T-cell (primary cell): ENCODE data around the gene RTP1. TPM values are rescaled to one million over a fixed set of nuclear protein-coding genes. Genes with fewer than 3 reads are reported as not detected.
A peak's percentile ranks its signal among the peaks of the same experiment; 100 is the strongest.
"Not testable (repeated sequence)": the region's sequence is repeated elsewhere in the genome, so short reads cannot be mapped to it uniquely, and the experiment has no call there.

Source experiments
- ATAC-seq, 4 experiments: fragments of 200-7000 bp in 3 of 4; fragments of 150-1000 bp in 1 of 4; cut with Tn5 transposase; replicated peaks in 1 of 4; 1 replicate in 3 of 4; 2 replicates in 1 of 4; pipeline ENCODE4 v1.10.0; 2021; ENCODE audit warnings: moderate library complexity in 3 of 4, mild to moderate bottlenecking in 2 of 4, moderate number of reproducible peaks in 1 of 4
- CTCF ChIA-PET, 2 donors: fragments of 300-600 bp; sonication (Branson Sonifier 250); formaldehyde crosslinking; loops; one replicate each; lab custom pipeline; 2022; ENCODE audit warnings: antibody characterized with exemption in 2 of 2; lab: Charles Lee
- POLR2A ChIA-PET, 2 donors: fragments of 300-600 bp; sonication (Branson Sonifier 250); formaldehyde crosslinking; loops; one replicate each; lab custom pipeline; 2022; ENCODE audit warnings: antibody characterized with exemption in 2 of 2; lab: Charles Lee
- DNase-seq, 35 experiments: peaks; one replicate each; pipeline versions ENCODE4 v3.0.0 to v3.0.0-alpha.2; 2013 to 2023
- H3K27ac ChIP-seq: one replicate; pipeline ENCODE4 v1.5.1; 2013; ENCODE audit warnings: low read length
- H3K27me3 ChIP-seq, 2 experiments: replicated peaks in 1 of 2; 1 replicate in 1 of 2; 2 replicates in 1 of 2; pipeline versions ENCODE4 v1.6.1 to v1.7.0; 2013; ENCODE audit warnings: low read length in 1 of 2, mixed read lengths in 1 of 2; ENCODE audit not compliant: control insufficient read depth in 2 of 2, insufficient read depth in 2 of 2; ENCODE audit errors: extremely low read depth in 1 of 2
- H3K36me3 ChIP-seq, 2 donors: 1 replicate in 1 of 2; 2 replicates in 1 of 2; pipeline versions ENCODE4 v1.6.1 to v1.7.0; 2013; ENCODE audit warnings: low read length in 1 of 2; ENCODE audit not compliant: control insufficient read depth in 2 of 2, insufficient read depth in 1 of 2; ENCODE audit errors: extremely low read depth in 1 of 2
- H3K4me1 ChIP-seq, 2 experiments: 1 replicate in 1 of 2; 2 replicates in 1 of 2; pipeline versions ENCODE4 v1.6.1 to v1.7.0; 2013; ENCODE audit warnings: low read length in 2 of 2, mixed read lengths in 1 of 2; ENCODE audit not compliant: insufficient read depth in 2 of 2, control insufficient read depth in 1 of 2; ENCODE audit errors: extremely low read depth in 1 of 2
- H3K4me3 ChIP-seq, 2 donors: 1 replicate in 1 of 2; 2 replicates in 1 of 2; pipeline versions ENCODE4 v1.5.1 to v1.7.0; 2013; ENCODE audit warnings: mild to moderate bottlenecking in 2 of 2, low read length in 1 of 2, moderate library complexity in 1 of 2; ENCODE audit not compliant: control insufficient read depth in 1 of 2; ENCODE audit errors: extremely low read depth in 1 of 2
- H3K9me3 ChIP-seq: 2 replicates; pipeline ENCODE4 v1.7.0; 2013
- H3K27ac Mint-ChIP-seq, 2 donors: one replicate each; pipeline ENCODE4 v1.8.0; 2020 to 2021; ENCODE audit warnings: mild to moderate bottlenecking in 2 of 2, mixed read lengths in 2 of 2
- H3K27me3 Mint-ChIP-seq, 2 donors: one replicate each; pipeline ENCODE4 v1.8.0; 2021 to 2022; ENCODE audit warnings: mixed read lengths in 2 of 2
- H3K36me3 Mint-ChIP-seq: one replicate; pipeline ENCODE4 v1.8.0; 2021; ENCODE audit warnings: mixed read lengths
- H3K4me1 Mint-ChIP-seq, 3 donors: one replicate each; pipeline ENCODE4 v1.8.0; 2020 to 2022; ENCODE audit warnings: mixed read lengths in 3 of 3, mild to moderate bottlenecking in 1 of 3
- H3K4me3 Mint-ChIP-seq, 3 donors: one replicate each; pipeline ENCODE4 v1.8.0; 2020 to 2022; ENCODE audit warnings: mild to moderate bottlenecking in 3 of 3, mixed read lengths in 3 of 3, moderate library complexity in 3 of 3
- H3K9me3 Mint-ChIP-seq, 3 donors: one replicate each; pipeline ENCODE4 v1.8.0; 2020 to 2022; ENCODE audit warnings: mixed read lengths in 3 of 3
- WGBS: methylation state at CpG from one replicate; pipeline ENCODE4 v1.1.5; 2013; ENCODE audit warnings: missing lambda C conversion rate; ENCODE audit not compliant: insufficient coverage; 5-methylcytosine and 5-hydroxymethylcytosine counted together
- total RNA-seq, 35 experiments: library from RNA in 6 of 35; stranded (reverse) in 6 of 35; fragments of 120-200 nt in 1 of 35; gene quantifications; one replicate each; pipeline versions ENCODE4 v1.2.1 to v1.2.4 and lab custom pipeline; 2013 to 2026

The RTP1 gene
- total RNA-seq, 5 donors from 2014 or later (not counting 1 experiment from before 2014, with no cell fraction given): not detected

DNA sequence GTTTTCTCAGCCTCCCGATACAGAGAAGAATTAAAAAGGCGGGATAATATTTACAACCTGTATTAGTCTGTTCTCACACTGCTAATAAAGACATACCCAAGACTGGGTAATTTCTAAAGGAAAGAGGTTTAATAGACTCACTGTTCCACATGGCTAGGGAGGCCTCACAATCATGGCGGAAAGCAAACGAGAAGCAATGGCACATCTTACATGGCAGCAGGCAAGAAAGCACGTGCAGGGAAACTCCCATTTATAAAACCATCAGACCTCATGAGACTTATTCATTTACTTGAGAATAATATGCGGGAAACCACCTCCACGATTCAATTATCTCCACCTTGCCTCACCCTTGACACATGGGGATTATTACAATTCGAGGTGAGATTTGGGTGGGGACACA is 30.5 kb upstream of the RTP1 start:
- Histone ChIP-seq H3K27ac (no peak overlapping the region), H3K27me3 (no peaks in the 10 kb centered on the region), H3K36me3 (no peaks in the 10 kb centered on the region), H3K9me3 (no peaks in the 10 kb centered on the region), H3K4me3 (no peak overlapping the region), H3K4me1 (peaks cover 0 to 7% of the 10 kb centered on the region in 2 experiments)
- Mint-ChIP-seq H3K4me3 (no peak overlapping the region), H3K36me3 (no peaks in the 10 kb centered on the region), H3K27ac (no peak overlapping the region), H3K9me3 (no peaks in the 10 kb centered on the region), H3K27me3 (peaks cover 4 to 6% of the 10 kb centered on the region in 2 donors), H3K4me1 (peaks cover 9 to 16% (median 16%) of the 10 kb centered on the region in 3 donors)
- WGBS: 60% methylated on average over 1 of the region's 8 CpGs
- ChIA-PET POLR2A (interaction anchor here in 1 of 2 donors (0.7 kb wide), 1 partner anchor 195 kb away, joined by 5 read pairs; no protein-coding TSS in a partner anchor), CTCF (interaction anchor here (0.6 to 7.1 kb wide), 7 partner anchors 29 to 338 kb away, joined by 3 to 186 read pairs (median 3); no protein-coding TSS in a partner anchor)
- DNase-seq (no peak), ATAC-seq (no peak)

DNA sequence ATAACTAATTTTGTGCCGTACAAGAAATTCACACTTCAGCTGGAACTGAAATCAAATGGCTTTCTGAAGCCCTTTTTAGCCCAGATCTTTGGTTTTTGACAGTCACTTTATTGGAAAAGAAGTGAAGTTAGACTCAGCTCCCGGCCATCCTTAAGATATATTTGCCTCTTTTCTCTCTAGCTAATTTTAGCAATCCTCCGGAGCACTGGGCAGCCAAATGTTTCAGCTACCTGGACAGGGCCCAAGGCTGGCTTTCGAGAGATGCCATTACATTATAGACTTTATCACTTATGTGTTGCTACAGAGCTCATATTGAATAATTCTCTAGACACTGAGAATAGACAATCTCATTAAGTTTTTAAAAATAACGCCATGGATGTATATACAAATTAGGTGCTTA is 29.5 kb upstream of the RTP1 start:
- no peaks in the 10 kb centered on the region for H3K36me3 ChIP-seq
- Mint-ChIP-seq H3K36me3 (no peaks in the 10 kb centered on the region), H3K9me3 (no peaks in the 10 kb centered on the region), H3K4me3 (no peak overlapping the region), H3K27ac (no peak overlapping the region), H3K4me1 (peaks cover 9 to 16% (median 16%) of the 10 kb centered on the region in 3 donors), H3K27me3 (peaks cover 3 to 6% of the 10 kb centered on the region in 2 donors)
- no CpG with 5 or more reads among the region's 5 CpGs for WGBS
- H3K27me3 ChIP-seq: no peaks in the 10 kb centered on the region
- ATAC-seq (no peak), DNase-seq (no peak)
- POLR2A ChIA-PET: no interaction called here
- H3K27ac ChIP-seq: no peak overlapping the region
- H3K9me3 ChIP-seq: no peaks in the 10 kb centered on the region
- H3K4me3 ChIP-seq: no peak overlapping the region
- peaks cover 0 to 7% of the 10 kb centered on the region in 2 experiments for H3K4me1 ChIP-seq
- CTCF ChIA-PET: interaction anchor here (0.5 to 7.1 kb wide), 4 partner anchors 49 to 319 kb away, joined by 4 to 186 read pairs (median 16); no protein-coding TSS in a partner anchor

DNA sequence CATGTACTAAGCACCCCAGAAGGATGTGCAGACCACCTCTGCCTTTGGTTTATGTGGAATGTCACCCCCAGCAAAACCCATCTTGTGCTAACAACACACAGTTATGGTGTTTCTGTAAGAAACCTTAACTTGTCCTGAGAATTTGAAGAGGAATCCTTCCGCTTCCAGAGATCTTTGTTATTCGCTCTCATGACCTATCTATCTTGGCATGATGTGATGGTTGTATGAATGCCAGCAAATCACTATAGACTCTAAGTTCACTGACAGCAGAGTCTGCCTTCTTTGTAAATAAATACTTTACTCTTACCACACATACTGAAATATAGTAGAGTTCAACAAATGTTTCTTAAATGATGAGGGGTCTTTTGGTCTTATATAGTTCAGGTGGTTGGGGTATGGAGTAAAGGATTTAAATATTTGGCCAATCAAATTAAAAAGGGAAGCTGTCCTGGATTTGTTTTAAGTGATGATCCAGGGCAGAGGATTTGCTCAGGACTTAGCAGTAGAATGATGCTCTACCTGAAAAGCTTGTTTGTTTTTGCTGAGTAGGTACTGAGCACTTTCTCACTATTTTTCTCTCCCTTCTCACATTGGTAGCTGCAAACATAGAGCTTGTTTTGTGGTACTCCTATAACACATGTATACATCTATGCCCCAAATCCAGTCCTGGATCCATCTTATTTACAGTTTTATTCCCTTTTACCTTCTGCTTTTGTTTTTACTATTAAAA is 27.9 kb upstream of the RTP1 start:
- H3K9me3 ChIP-seq: no peaks in the 10 kb centered on the region
- Mint-ChIP-seq H3K4me1 (peaks cover 9 to 16% (median 16%) of the 10 kb centered on the region in 3 donors), H3K9me3 (no peaks in the 10 kb centered on the region), H3K4me3 (no peak overlapping the region), H3K36me3 (no peaks in the 10 kb centered on the region), H3K27me3 (peaks cover 0 to 2% of the 10 kb centered on the region in 2 donors), H3K27ac (peak overlapping the region in 1 of 2 donors; percentile 50)
- no CpG with 5 or more reads among the region's 2 CpGs for WGBS
- no peaks in the 10 kb centered on the region for H3K36me3 ChIP-seq
- ChIA-PET CTCF (interaction anchor here (0.6 to 3.3 kb wide), 5 partner anchors 20 to 320 kb away, joined by 3 to 23 read pairs (median 4); no protein-coding TSS in a partner anchor), POLR2A (no interaction called here)
- H3K4me1 ChIP-seq: peaks cover 0 to 7% of the 10 kb centered on the region in 2 experiments
- H3K27me3 ChIP-seq: no peaks in the 10 kb centered on the region
- no peak overlapping the region for H3K27ac ChIP-seq
- ATAC-seq (no peak), DNase-seq (no peak)
- H3K4me3 ChIP-seq: no peak overlapping the region

DNA sequence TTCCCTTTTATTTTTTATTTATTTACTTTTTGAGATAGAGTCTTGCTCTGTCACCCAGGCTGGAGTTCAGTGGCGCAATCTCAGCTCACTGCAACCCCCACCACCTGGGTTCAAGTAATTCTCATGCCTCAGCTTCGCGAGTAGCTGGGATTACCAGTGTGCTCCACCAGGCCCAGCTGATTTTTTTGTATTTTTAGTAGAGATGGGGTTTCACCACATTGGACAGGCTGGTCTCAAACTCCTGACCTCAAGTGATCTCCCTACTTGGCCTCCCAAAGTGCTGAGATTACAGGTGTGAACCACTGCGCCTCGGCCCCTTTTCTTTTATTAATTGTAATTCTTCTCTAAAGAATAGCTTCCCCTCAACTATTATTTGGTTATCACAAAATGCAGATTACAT is 26.4 kb upstream of the RTP1 start:
- H3K27me3 Mint-ChIP-seq, H3K4me3 ChIP-seq, H3K9me3 ChIP-seq, POLR2A ChIA-PET, ATAC-seq, H3K9me3 Mint-ChIP-seq, H3K27ac Mint-ChIP-seq, H3K36me3 Mint-ChIP-seq, H3K4me3 Mint-ChIP-seq, H3K4me1 ChIP-seq, H3K27ac ChIP-seq, DNase-seq, H3K27me3 ChIP-seq, H3K36me3 ChIP-seq: not testable (repeated sequence)
- WGBS: no CpG with 5 or more reads among the region's 5 CpGs
- peaks cover 9 to 13% (median 11%) of the 10 kb centered on the region in 3 donors for H3K4me1 Mint-ChIP-seq
- CTCF ChIA-PET: interaction anchor here in 1 of 2 donors (1.3 kb wide), 1 partner anchor 58 kb away, joined by 4 read pairs; no protein-coding TSS in a partner anchor

DNA sequence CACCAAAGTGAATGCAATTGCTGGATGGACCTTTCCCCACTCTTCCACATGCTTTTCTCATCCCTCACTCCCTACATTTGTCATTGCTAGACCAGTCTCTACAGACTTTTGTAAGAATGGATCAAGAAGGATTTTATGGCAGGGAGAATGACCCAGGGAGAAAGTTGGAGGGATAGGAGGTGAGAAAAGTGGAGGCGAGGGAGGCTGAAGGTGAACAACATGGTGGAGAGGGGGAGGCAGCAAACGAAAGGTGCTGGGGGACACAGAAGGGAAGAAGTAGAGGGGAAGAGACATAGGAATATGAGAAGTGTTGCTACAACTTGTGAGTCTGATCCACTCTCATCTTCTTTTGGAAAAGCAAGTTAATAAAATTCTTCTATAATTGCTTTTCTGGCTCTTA is 24.4 kb upstream of the RTP1 start:
- H3K9me3 Mint-ChIP-seq: no peaks in the 10 kb centered on the region
- CTCF ChIA-PET: interaction anchor here (0.7 to 1.1 kb wide), 3 partner anchors 9 to 573 kb away, joined by 3 read pairs; partner anchors contain the start of gene BCL6 (in 1 of the 2)
- POLR2A ChIA-PET: no interaction called here

DNA sequence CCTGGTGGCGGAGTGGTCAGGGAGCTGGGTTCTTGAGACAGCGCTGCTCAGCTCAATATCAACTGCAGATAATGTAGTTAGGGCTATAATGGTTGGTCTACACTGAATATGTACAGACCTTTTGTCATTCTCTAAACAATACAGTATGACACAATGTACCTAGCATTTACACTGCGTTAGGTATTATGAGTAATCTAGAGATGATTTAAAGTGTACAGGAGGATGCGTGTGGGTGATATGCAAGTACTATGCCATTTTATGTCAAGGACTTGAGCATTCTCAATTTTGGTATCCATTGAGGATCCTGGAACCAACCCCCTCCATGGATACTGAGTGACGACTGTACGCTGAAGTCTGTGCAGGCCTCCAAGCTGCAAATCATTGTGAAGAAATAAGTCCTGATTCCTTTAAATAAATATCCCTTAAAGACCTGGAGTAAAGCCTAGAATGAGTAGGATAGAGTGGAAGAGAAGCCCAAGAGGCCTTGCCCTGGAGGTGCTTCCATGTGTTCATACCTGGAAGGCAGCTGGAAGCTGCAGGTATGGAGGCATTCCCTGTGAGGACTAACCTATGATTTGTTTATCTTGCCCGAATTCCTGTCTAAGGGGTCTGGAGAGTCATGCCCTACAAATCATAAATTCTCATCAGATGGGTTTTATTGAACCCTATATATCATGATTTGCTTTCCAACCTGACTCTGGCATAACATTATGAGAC is 15.7 kb upstream of the RTP1 start:
- no peaks in the 10 kb centered on the region for H3K36me3 Mint-ChIP-seq
- Histone ChIP-seq H3K9me3 (no peaks in the 10 kb centered on the region), H3K4me3 (no peak overlapping the region), H3K4me1 (no peaks in the 10 kb centered on the region), H3K27ac (no peak overlapping the region), H3K27me3 (peaks cover 0 to 3% of the 10 kb centered on the region in 2 experiments), H3K36me3 (no peaks in the 10 kb centered on the region)
- peaks cover 0 to 10% of the 10 kb centered on the region in 2 donors for H3K27me3 Mint-ChIP-seq
- no peak overlapping the region for H3K27ac Mint-ChIP-seq
- POLR2A ChIA-PET: no interaction called here
- peaks cover 0 to 3% (median 0%) of the 10 kb centered on the region in 3 donors for H3K4me1 Mint-ChIP-seq
- no peak overlapping the region for H3K4me3 Mint-ChIP-seq
- CTCF ChIA-PET: no interaction called here
- ATAC-seq (no peak), DNase-seq (no peak)
- no peaks in the 10 kb centered on the region for H3K9me3 Mint-ChIP-seq
- no CpG with 5 or more reads among the region's 7 CpGs for WGBS

More for the DNA sequence above, 24.4 kb upstream of the RTP1 start:
- H3K4me1 ChIP-seq: peaks cover 0 to 7% of the 10 kb centered on the region in 2 experiments
- WGBS: 100% methylated on average over 1 of the region's 2 CpGs
- Mint-ChIP-seq H3K4me1 (peaks cover 9 to 13% (median 11%) of the 10 kb centered on the region in 3 donors), H3K4me3 (no peak overlapping the region), H3K27ac (no peak overlapping the region), H3K27me3 (peaks cover 0 to 3% of the 10 kb centered on the region in 2 donors), H3K36me3 (no peaks in the 10 kb centered on the region)
- H3K27me3 ChIP-seq: no peaks in the 10 kb centered on the region
- no peak overlapping the region for H3K4me3 ChIP-seq
- ATAC-seq (no peak), DNase-seq (no peak)
- H3K27ac ChIP-seq: no peak overlapping the region
- no peaks in the 10 kb centered on the region for H3K36me3 ChIP-seq
- H3K9me3 ChIP-seq: no peaks in the 10 kb centered on the region
